Measurements from ENCODE around the gene CTSZ. TPM values are rescaled to one million over a fixed set of nuclear protein-coding genes. Genes with fewer than 3 reads are reported as not detected.

CTSZ gene
- total and polyA plus RNA-seq, 2 of the 4 experiments (the other 2 are of a cell fraction) = 46.1 to 88.5 TPM

DNA sequence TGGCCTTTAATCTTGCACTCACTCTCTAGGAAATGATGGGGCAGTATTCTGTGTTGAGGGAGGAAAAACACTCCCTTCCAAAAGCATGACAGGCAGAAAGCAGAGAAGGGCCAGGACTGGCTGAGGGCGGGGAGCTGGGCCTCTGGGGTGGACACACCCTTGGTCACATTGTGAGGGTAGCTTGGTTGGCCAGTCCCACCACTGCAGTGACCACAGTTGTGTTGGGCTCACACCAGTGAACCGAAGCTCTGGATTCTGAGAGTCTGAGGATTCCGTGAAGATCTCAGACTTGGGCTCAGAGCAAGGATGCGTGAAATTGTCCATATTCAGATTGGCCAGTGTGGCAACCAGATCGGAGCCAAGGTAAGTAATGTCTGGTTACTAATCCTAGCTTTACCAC, 12.2 kb upstream of the CTSZ start, which contains the start of gene TUBB1:
TUBB1 (plus strand) TSS at position 213 of the 400 bp plus-strand sequence; CDS start at position 307, 94 bp downstream.
- ATAC-seq (ENCODE audit: low read depth) (no peak), DNase-seq (no peak)
- dilution Hi-C loops (cut with HindIII; ENCODE audit: low sequenced_read_pairs, unreplicated experiment) = no loop called here
- Histone ChIP-seq H2AFZ (replicated peaks; ENCODE audit: low read length, poor library complexity) (no peak within 1 kb of the TSS), H3K4me2 (ENCODE audit: low read depth, low read length) (no peak within 1 kb of the TSS), H3K27me3 (ENCODE audit: control insufficient read depth, insufficient read depth, low read length) (no peaks in the 10 kb centered on the region), H3K79me1 (ENCODE audit: low read depth in 1 of 2, low read length in 2 of 2) (peaks cover 0 to 27% of the 10 kb centered on the region in 2 experiments; a peak in 3 of 4 replicates), H4K8ac (ENCODE audit: low read depth in 2 of 2, low read length in 2 of 2) (no peak within 1 kb of the TSS), H4K20me1 (ENCODE audit: insufficient read depth, low read length) (peaks cover 13% of the 10 kb centered on the region), H3K4ac (ENCODE audit: low read depth, low read length) (no peak within 1 kb of the TSS), H2AK5ac (ENCODE audit: low read depth, low read length) (no peak within 1 kb of the TSS), H4K91ac (ENCODE audit: insufficient read depth, low read depth, low read length) (no peak within 1 kb of the TSS), H3K4me3 (ENCODE audit: insufficient read depth, low read depth, low read length) (no peak within 1 kb of the TSS), H3K9ac (ENCODE audit: low read depth, low read length) (no peak within 1 kb of the TSS), H3K18ac (ENCODE audit: low read depth, low read length) (no peak within 1 kb of the TSS), H2AK9ac (replicated peaks; ENCODE audit: low read depth, low read length, poor library complexity) (peak within 1 kb of the TSS; percentile 75), H2BK20ac (ENCODE audit: low read depth, low read length) (no peak within 1 kb of the TSS), H3K23ac (ENCODE audit: low read depth, low read length) (peak within 1 kb of the TSS; percentile 23; the same call in 1 of the 2 replicates), H2BK5ac (ENCODE audit: low read depth, low read length, poor library complexity, severe bottlenecking) (no peak within 1 kb of the TSS), H3K9me3 (ENCODE audit: control insufficient read depth, insufficient read depth, low read length) (no peaks in the 10 kb centered on the region), H3K36me3 (ENCODE audit: control insufficient read depth, insufficient read depth, low read length) (peaks cover 14% of the 10 kb centered on the region), H3K9me1 (ENCODE audit: insufficient read depth, low read length) (peaks cover 15% of the 10 kb centered on the region), H3K56ac (ENCODE audit: extremely low read depth, insufficient read depth, low read length) (no peak within 1 kb of the TSS), H3K27ac (ENCODE audit: insufficient read depth, low read length) (no peak within 1 kb of the TSS), H3K4me1 (ENCODE audit: control insufficient read depth, insufficient read depth, low read length) (peaks cover 9% of the 10 kb centered on the region), H4K5ac (ENCODE audit: low read depth, low read length) (no peak within 1 kb of the TSS), H2BK120ac (ENCODE audit: low read depth, low read length) (no peak within 1 kb of the TSS), H3K14ac (replicated peaks; ENCODE audit: low read depth, low read length) (no peak within 1 kb of the TSS), H2BK15ac (ENCODE audit: low read depth, low read length) (no peak within 1 kb of the TSS)
- CTCF ChIA-PET = interaction anchor here (0.7 kb wide), 1 partner anchor 27 kb away, joined by 3 read pairs; no protein-coding TSS in a partner anchor
- POLR2A ChIA-PET (ENCODE audit: unreplicated experiment) = interaction anchor here (0.5 kb wide), 1 partner anchor 25 kb away, joined by 21 read pairs; no protein-coding TSS in a partner anchor
- in situ Hi-C loops (cut with MboI; ENCODE audit: low sequenced_read_pairs) = no loop called here
- TF ChIP-seq FOS (IDR thresholded peaks at IDR 0.05; ENCODE audit: low read depth, low read length) = no peak
- TF ChIP-seq MAFK (IDR thresholded peaks at IDR 0.05; ENCODE audit: low read depth, low read length) = no peak
- no peak for TF ChIP-seq BHLHE40 (IDR thresholded peaks at IDR 0.05; ENCODE audit: low read depth, low read length)
- TF ChIP-seq CHD1 (IDR thresholded peaks at IDR 0.05; ENCODE audit: low read depth, low read length) = no peak
- TF ChIP-seq, protein P1, sequence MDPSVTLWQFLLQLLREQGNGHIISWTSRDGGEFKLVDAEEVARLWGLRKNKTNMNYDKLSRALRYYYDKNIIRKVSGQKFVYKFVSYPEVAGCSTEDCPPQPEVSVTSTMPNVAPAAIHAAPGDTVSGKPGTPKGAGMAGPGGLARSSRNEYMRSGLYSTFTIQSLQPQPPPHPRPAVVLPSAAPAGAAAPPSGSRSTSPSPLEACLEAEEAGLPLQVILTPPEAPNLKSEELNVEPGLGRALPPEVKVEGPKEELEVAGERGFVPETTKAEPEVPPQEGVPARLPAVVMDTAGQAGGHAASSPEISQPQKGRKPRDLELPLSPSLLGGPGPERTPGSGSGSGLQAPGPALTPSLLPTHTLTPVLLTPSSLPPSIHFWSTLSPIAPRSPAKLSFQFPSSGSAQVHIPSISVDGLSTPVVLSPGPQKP (IDR thresholded peaks at IDR 0.05; ENCODE audit: borderline replicate concordance, low read depth, low read length) = no peak
- TF ChIP-seq, protein P2, sequence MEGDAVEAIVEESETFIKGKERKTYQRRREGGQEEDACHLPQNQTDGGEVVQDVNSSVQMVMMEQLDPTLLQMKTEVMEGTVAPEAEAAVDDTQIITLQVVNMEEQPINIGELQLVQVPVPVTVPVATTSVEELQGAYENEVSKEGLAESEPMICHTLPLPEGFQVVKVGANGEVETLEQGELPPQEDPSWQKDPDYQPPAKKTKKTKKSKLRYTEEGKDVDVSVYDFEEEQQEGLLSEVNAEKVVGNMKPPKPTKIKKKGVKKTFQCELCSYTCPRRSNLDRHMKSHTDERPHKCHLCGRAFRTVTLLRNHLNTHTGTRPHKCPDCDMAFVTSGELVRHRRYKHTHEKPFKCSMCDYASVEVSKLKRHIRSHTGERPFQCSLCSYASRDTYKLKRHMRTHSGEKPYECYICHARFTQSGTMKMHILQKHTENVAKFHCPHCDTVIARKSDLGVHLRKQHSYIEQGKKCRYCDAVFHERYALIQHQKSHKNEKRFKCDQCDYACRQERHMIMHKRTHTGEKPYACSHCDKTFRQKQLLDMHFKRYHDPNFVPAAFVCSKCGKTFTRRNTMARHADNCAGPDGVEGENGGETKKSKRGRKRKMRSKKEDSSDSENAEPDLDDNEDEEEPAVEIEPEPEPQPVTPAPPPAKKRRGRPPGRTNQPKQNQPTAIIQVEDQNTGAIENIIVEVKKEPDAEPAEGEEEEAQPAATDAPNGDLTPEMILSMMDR (conservative IDR thresholded peaks at IDR 0.05; ENCODE audit: low read depth, low read length) = no peak
- TF ChIP-seq POLR2A (IDR thresholded peaks at IDR 0.05; ENCODE audit: low read depth, low read length) = no peak
- no peak for TF ChIP-seq CEBPB (IDR thresholded peaks at IDR 0.05; ENCODE audit: low read depth, low read length)
- TF ChIP-seq SMC3 (IDR thresholded peaks at IDR 0.05; ENCODE audit: low read depth, low read length) = no peak
- no peak for TF ChIP-seq RFX5 (IDR thresholded peaks at IDR 0.05; ENCODE audit: low read depth, low read length)
- no peak for TF ChIP-seq RCOR1 (IDR thresholded peaks at IDR 0.05; ENCODE audit: insufficient replicate concordance, low read length)
- WGBS, 2 experiments (ENCODE audit: extremely low coverage in 2 of 2, insufficient read length in 1 of 2) = 100% methylated on average over 2 of the region's 5 CpGs; no CpG with 5 or more reads in 1 of the 2 experiments
- no TSS peak for BruUV-seq (replicated peaks)
- intact Hi-C loops (cut with micrococcal nuclease) = no loop called here

Measured in IMR-90 (cell line).